Measurements from ENCODE around the gene CLDN6.

The CLDN6 gene

DNA sequence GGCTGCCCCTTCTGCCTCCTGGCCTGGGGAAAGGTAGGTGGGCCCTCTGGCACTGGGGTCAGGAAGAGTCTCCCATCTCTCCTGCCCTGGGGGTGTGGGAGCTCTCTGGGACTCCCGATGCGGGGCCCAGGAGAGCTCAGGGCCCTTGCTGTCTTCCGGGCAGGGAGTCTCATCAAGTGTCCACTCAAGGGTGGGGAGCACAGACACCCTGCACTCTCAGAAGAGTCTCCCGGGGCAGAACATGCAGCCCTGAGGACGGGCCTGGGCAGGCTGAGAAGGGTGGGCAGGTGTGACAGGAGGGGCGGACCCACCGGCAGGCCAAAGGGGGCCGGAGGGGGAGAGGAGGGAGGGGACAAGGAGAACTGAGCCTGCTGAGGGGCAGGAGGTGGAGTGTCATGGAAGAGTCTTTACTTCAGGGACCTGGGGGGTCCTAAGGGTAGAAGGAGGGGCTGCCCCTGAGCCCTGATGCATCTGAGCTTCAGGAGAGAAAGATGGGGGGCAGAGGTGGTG, 29.3 kb downstream of the CLDN6 start:
- Histone ChIP-seq H3K9ac (ENCODE audit: low read depth in 1 of 2, low read length in 2 of 2) (no peak overlapping the region), H3K27ac (ENCODE audit: low read depth in 2 of 2, low read length in 2 of 2) (no peak overlapping the region), H3K9me3 (ENCODE audit: control insufficient read depth in 2 of 2, low read length in 2 of 2) (no peaks in the 10 kb centered on the region), H3K27me3 (ENCODE audit: control insufficient read depth in 2 of 2, insufficient read depth in 2 of 2, low read length in 2 of 2) (no peaks in the 10 kb centered on the region), H3K4me1 (ENCODE audit: control insufficient read depth in 2 of 2, insufficient read depth in 2 of 2, low read length in 2 of 2) (peaks cover 13 to 14% of the 10 kb centered on the region in 2 donors), H3K4me3 (ENCODE audit: low read length in 2 of 2) (no peak overlapping the region), H3K36me3 (ENCODE audit: control insufficient read depth in 2 of 2, insufficient read depth in 2 of 2, low read length in 2 of 2) (no peaks in the 10 kb centered on the region)

DNA sequence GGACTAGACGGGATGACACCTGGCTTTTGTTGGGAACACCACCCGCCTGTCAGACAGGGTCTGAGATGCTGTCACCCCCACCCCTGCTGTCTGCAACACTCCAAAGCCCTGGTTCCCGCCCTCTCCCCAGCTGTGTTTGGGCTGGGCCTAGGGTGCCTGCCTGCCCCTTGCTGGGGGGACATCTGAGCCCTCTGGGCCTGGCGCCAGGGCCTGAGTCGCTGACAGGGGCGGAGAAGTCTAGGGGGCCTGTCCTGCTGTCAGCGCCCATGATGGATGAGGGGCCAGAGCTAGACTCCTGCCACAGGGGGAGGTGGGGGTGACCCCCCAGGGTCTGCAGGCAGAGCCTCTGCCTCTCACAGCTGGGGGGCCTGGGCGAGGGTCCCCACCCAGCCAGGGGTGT, 30.1 kb downstream of the CLDN6 start:
- no peaks in the 10 kb centered on the region for H3K9me3 ChIP-seq (ENCODE audit: control insufficient read depth in 2 of 2, low read length in 2 of 2)
- H3K4me3 ChIP-seq (ENCODE audit: low read length in 2 of 2) = no peak overlapping the region
- H3K27ac ChIP-seq (ENCODE audit: low read depth in 2 of 2, low read length in 2 of 2) = no peak overlapping the region
- no peak overlapping the region for H3K9ac ChIP-seq (ENCODE audit: low read depth in 1 of 2, low read length in 2 of 2)
- H3K36me3 ChIP-seq (ENCODE audit: control insufficient read depth in 2 of 2, insufficient read depth in 2 of 2, low read length in 2 of 2) = no peaks in the 10 kb centered on the region
- H3K27me3 ChIP-seq (ENCODE audit: control insufficient read depth in 2 of 2, insufficient read depth in 2 of 2, low read length in 2 of 2) = no peaks in the 10 kb centered on the region
- peaks cover 13 to 14% of the 10 kb centered on the region in 2 donors for H3K4me1 ChIP-seq (ENCODE audit: control insufficient read depth in 2 of 2, insufficient read depth in 2 of 2, low read length in 2 of 2)

DNA sequence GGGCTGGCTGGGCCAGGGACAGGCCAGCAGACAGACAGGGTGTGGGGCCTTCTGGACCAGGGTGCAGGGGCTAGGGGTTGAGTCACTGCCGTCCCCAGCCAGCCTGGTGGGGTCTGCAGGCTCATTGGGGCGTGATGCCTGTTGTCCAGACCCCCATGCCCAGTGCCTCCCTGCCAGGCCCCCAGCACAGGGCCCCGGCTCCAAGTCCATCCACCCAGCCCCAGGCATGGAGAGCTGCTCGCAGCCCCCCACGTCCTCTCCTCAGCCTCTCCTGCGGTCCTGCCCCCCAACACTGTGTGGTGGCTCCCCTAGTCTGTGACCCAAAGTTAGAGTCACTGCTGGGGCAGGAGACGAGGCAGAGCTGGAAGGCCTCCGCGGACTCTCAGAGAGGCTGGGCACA, 30.7 kb downstream of the CLDN6 start:
- H3K27ac ChIP-seq (ENCODE audit: low read depth in 2 of 2, low read length in 2 of 2) = no peak overlapping the region
- no peaks in the 10 kb centered on the region for H3K36me3 ChIP-seq (ENCODE audit: control insufficient read depth in 2 of 2, insufficient read depth in 2 of 2, low read length in 2 of 2)
- no peaks in the 10 kb centered on the region for H3K27me3 ChIP-seq (ENCODE audit: control insufficient read depth in 2 of 2, insufficient read depth in 2 of 2, low read length in 2 of 2)
- H3K9ac ChIP-seq (ENCODE audit: low read depth in 1 of 2, low read length in 2 of 2) = no peak overlapping the region
- H3K4me3 ChIP-seq (ENCODE audit: low read length in 2 of 2) = no peak overlapping the region
- H3K9me3 ChIP-seq (ENCODE audit: control insufficient read depth in 2 of 2, low read length in 2 of 2) = no peaks in the 10 kb centered on the region
- H3K4me1 ChIP-seq (ENCODE audit: control insufficient read depth in 2 of 2, insufficient read depth in 2 of 2, low read length in 2 of 2) = peaks cover 13 to 14% of the 10 kb centered on the region in 2 donors

DNA sequence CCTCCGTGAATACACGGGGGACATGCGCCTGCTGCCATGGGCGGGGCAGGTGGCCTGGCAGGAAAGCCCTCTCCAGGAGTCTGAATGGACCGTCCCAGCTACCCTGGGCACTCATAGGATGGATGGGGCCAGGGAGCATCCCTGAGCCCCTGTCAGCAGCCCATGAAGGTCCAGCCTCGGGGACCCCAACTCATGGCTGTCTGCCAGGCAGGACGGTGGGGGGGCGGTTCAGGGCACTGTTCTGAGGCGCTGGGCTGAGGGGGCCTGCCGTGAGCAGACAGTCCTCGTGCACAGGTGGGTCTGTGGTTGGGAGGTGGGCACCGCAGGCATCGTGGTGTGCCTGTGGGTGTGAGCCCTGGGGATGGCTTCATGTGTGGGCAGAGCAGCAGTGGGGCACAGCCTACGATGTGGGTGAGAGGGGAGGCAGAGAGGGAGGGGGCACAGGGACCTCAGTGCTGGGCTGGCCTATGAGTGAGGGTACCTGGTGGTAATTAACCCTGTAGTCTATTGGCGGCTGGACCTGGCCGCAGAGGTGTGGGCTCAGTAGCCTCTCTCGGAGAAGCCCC, 31.3 kb downstream of the CLDN6 start:
- Histone ChIP-seq H3K9ac (ENCODE audit: low read depth in 1 of 2, low read length in 2 of 2) (no peak overlapping the region), H3K27ac (ENCODE audit: low read depth in 2 of 2, low read length in 2 of 2) (no peak overlapping the region)

DNA sequence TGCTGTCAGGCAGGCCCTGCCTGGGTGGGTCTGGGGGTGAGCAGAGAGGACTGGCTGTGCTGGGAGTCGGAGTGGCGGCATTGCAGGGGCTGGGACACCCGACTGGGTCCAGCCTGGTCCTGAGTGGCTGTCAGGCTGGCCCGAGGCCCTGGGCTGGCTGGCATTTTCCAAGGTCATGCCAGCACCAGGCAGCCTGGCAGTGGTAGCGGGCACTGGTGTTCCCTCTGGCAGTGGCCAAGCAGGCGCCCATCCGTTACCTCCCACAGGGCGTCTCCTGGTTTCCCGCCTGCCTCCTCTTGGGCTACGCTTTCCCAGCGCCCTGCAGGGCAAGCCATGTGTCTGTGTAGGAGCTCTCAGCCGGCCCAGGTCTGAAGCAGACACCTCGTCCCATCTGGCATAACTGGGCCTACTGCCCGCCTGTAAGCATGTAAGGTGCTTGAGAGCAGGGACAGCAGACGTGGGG, 32.1 kb downstream of the CLDN6 start:
- Histone ChIP-seq H3K27me3 (ENCODE audit: control insufficient read depth in 2 of 2, insufficient read depth in 2 of 2, low read length in 2 of 2) (no peaks in the 10 kb centered on the region), H3K9ac (ENCODE audit: low read depth in 1 of 2, low read length in 2 of 2) (no peak overlapping the region), H3K27ac (ENCODE audit: low read depth in 2 of 2, low read length in 2 of 2) (no peak overlapping the region), H3K4me1 (ENCODE audit: control insufficient read depth in 2 of 2, insufficient read depth in 2 of 2, low read length in 2 of 2) (peaks cover 6 to 7% of the 10 kb centered on the region in 2 donors), H3K36me3 (ENCODE audit: control insufficient read depth in 2 of 2, insufficient read depth in 2 of 2, low read length in 2 of 2) (no peaks in the 10 kb centered on the region), H3K4me3 (ENCODE audit: low read length in 2 of 2) (no peak overlapping the region), H3K9me3 (ENCODE audit: control insufficient read depth in 2 of 2, low read length in 2 of 2) (no peaks in the 10 kb centered on the region)

More for the DNA sequence above, 31.3 kb downstream of the CLDN6 start:
- Histone ChIP-seq H3K4me3 (ENCODE audit: low read length in 2 of 2) (no peak overlapping the region), H3K27me3 (ENCODE audit: control insufficient read depth in 2 of 2, insufficient read depth in 2 of 2, low read length in 2 of 2) (no peaks in the 10 kb centered on the region), H3K36me3 (ENCODE audit: control insufficient read depth in 2 of 2, insufficient read depth in 2 of 2, low read length in 2 of 2) (no peaks in the 10 kb centered on the region), H3K4me1 (ENCODE audit: control insufficient read depth in 2 of 2, insufficient read depth in 2 of 2, low read length in 2 of 2) (peaks cover 12% of the 10 kb centered on the region in 2 donors), H3K9me3 (ENCODE audit: control insufficient read depth in 2 of 2, low read length in 2 of 2) (no peaks in the 10 kb centered on the region)

DNA sequence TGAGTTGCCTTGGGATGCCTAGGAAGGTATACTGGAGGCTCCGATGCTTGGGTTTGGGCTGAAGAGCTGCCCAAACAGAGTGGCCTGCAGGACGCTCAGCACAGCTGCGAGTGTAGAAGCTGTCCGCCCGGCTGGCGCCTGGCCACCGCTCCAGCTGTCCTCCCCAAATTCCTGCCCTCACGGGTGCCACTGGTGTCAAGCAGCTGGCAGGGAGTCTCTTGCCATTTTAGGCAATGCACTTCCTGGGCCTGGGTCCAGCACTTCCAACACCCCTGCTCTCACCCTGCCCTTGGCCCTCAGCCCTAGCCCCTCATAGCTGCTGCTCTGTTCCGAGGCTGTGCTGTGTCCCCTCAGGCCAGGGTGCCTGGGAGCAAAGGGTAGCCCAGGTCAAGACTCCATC, 32.5 kb downstream of the CLDN6 start:
- Histone ChIP-seq H3K27me3 (ENCODE audit: control insufficient read depth in 2 of 2, insufficient read depth in 2 of 2, low read length in 2 of 2) (no peaks in the 10 kb centered on the region), H3K27ac (ENCODE audit: low read depth in 2 of 2, low read length in 2 of 2) (no peak overlapping the region), H3K9me3 (ENCODE audit: control insufficient read depth in 2 of 2, low read length in 2 of 2) (no peaks in the 10 kb centered on the region), H3K4me1 (ENCODE audit: control insufficient read depth in 2 of 2, insufficient read depth in 2 of 2, low read length in 2 of 2) (peaks cover 5 to 7% of the 10 kb centered on the region in 2 donors), H3K36me3 (ENCODE audit: control insufficient read depth in 2 of 2, insufficient read depth in 2 of 2, low read length in 2 of 2) (no peaks in the 10 kb centered on the region), H3K4me3 (ENCODE audit: low read length in 2 of 2) (no peak overlapping the region), H3K9ac (ENCODE audit: low read depth in 1 of 2, low read length in 2 of 2) (no peak overlapping the region)

DNA sequence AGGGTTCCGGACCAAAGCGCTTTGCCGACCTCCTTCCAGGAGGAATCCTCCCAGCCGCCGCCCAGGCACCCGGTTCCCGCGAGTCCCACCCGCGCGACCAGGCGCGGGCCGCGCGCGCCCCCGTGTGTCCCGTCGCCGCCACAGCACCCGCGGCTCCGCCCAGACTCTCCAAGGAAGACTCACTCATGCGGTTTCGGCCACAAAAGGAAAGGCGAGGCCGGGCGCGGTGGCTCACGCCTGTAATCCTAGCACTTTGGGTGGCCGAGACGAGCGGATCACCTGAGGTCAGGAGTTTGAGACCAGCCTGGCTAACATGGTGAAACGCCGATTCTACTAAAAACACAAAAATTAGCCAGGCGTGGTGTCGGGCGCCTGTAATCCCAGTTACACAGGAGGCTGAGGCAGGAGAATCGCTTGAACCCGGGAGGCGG, 34.3 kb downstream of the CLDN6 start:
- H3K9ac ChIP-seq (ENCODE audit: low read depth in 1 of 2, low read length in 2 of 2) = peak overlapping the region in 1 of 2 donors; percentile 43

DNA sequence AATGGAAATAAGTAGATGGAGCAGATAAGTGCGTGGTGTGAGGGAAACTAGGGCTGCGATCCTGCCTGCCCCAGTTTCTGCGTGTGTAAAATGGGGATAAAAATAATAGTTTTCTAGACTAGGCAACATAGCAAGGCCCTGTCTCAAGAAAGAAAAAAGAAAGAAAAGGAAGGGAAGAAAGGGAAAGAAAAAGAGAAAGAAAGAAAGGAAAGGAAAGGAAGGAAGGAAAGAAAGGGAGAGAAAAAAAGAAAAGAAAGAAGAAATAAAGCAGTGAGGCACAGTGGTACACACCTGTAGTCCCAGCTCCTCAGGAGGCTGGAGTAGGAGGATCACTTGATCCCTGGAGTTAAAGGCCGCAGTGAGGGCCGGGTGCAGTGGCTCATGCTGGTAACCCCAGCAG, 35.6 kb downstream of the CLDN6 start:
- Histone ChIP-seq H3K4me3 (ENCODE audit: low read length in 2 of 2) (no peak overlapping the region), H3K9ac (ENCODE audit: low read depth in 1 of 2, low read length in 2 of 2) (no peak overlapping the region), H3K4me1 (ENCODE audit: control insufficient read depth in 2 of 2, insufficient read depth in 2 of 2, low read length in 2 of 2) (peaks cover 12 to 18% of the 10 kb centered on the region in 2 donors), H3K36me3 (ENCODE audit: control insufficient read depth in 2 of 2, insufficient read depth in 2 of 2, low read length in 2 of 2) (no peaks in the 10 kb centered on the region), H3K27me3 (ENCODE audit: control insufficient read depth in 2 of 2, insufficient read depth in 2 of 2, low read length in 2 of 2) (no peaks in the 10 kb centered on the region), H3K27ac (ENCODE audit: low read depth in 2 of 2, low read length in 2 of 2) (no peak overlapping the region), H3K9me3 (ENCODE audit: control insufficient read depth in 2 of 2, low read length in 2 of 2) (no peaks in the 10 kb centered on the region)

More for the DNA sequence above, 34.3 kb downstream of the CLDN6 start:
- peak overlapping the region in 1 of 2 donors; percentile 31 for H3K4me3 ChIP-seq (ENCODE audit: low read length in 2 of 2)
- H3K27me3 ChIP-seq (ENCODE audit: control insufficient read depth in 2 of 2, insufficient read depth in 2 of 2, low read length in 2 of 2) = no peaks in the 10 kb centered on the region
- no peaks in the 10 kb centered on the region for H3K36me3 ChIP-seq (ENCODE audit: control insufficient read depth in 2 of 2, insufficient read depth in 2 of 2, low read length in 2 of 2)
- no peaks in the 10 kb centered on the region for H3K9me3 ChIP-seq (ENCODE audit: control insufficient read depth in 2 of 2, low read length in 2 of 2)
- H3K27ac ChIP-seq (ENCODE audit: low read depth in 2 of 2, low read length in 2 of 2) = no peak overlapping the region
- peaks cover 12% of the 10 kb centered on the region in 2 donors for H3K4me1 ChIP-seq (ENCODE audit: control insufficient read depth in 2 of 2, insufficient read depth in 2 of 2, low read length in 2 of 2)

DNA sequence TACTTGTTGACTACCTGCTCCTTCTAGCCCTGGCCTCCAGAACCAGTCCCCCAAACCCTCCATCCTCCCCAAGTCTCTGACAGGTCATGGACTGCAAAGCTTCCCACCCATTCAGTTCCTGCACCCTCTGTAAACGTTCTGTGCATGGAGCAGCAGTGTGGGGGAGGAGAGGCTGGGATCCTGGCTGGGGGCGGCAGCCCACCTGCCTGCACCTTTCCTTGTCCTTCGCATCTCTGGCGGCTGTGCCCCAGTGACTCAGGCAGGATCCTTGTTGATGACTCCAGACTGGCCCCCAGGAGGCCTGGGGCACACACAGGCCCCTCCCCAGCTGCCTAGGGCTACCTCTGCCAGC, 36.1 kb downstream of the CLDN6 start:
- Histone ChIP-seq H3K9me3 (ENCODE audit: control insufficient read depth in 2 of 2, low read length in 2 of 2) (no peaks in the 10 kb centered on the region), H3K4me1 (ENCODE audit: control insufficient read depth in 2 of 2, insufficient read depth in 2 of 2, low read length in 2 of 2) (peaks cover 12 to 19% of the 10 kb centered on the region in 2 donors), H3K36me3 (ENCODE audit: control insufficient read depth in 2 of 2, insufficient read depth in 2 of 2, low read length in 2 of 2) (no peaks in the 10 kb centered on the region), H3K9ac (ENCODE audit: low read depth in 1 of 2, low read length in 2 of 2) (no peak overlapping the region), H3K4me3 (ENCODE audit: low read length in 2 of 2) (no peak overlapping the region), H3K27ac (ENCODE audit: low read depth in 2 of 2, low read length in 2 of 2) (no peak overlapping the region), H3K27me3 (ENCODE audit: control insufficient read depth in 2 of 2, insufficient read depth in 2 of 2, low read length in 2 of 2) (no peaks in the 10 kb centered on the region)

DNA sequence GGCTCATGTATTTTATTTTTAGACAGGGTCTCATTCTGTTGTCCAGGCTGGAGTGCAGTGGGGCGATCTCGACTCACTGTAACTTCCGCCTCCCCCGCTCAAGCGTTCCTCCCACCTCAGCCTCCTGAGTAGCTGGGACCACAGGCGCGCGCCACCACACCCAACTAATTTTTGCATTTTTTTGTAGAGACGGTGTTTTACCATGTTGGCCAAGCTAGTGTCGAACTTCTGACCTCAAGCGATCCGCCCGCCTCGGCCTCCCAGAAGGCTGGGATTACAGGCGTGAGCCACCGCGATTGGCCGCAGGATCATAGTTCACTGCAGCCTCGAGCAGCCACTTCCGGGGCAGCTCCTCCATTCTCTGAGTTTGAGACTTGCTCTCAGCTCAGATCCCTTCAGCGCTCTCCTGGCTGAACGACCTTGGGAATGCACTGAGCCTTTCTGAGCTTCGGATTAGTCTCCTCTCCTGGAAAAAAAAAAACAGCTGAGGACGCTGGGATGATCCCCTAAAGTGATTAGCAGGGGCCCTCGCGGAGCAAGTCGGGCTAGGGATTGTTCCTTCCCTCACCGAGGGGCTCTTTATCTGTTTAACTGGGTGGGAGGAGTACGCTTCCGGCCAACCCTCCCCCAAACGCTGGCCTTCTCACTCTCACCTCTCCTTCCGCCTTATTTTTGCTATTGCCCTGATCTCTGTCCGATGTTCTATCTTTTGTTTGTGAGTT, 36.6 kb downstream of the CLDN6 start:
- peak overlapping the region in 1 of 2 donors; percentile 84 for H3K9ac ChIP-seq (ENCODE audit: low read depth in 1 of 2, low read length in 2 of 2)
- no peaks in the 10 kb centered on the region for H3K36me3 ChIP-seq (ENCODE audit: control insufficient read depth in 2 of 2, insufficient read depth in 2 of 2, low read length in 2 of 2)
- H3K4me1 ChIP-seq (ENCODE audit: control insufficient read depth in 2 of 2, insufficient read depth in 2 of 2, low read length in 2 of 2) = peaks cover 12 to 19% of the 10 kb centered on the region in 2 donors
- H3K27ac ChIP-seq (ENCODE audit: low read depth in 2 of 2, low read length in 2 of 2) = no peak overlapping the region
- no peaks in the 10 kb centered on the region for H3K9me3 ChIP-seq (ENCODE audit: control insufficient read depth in 2 of 2, low read length in 2 of 2)
- H3K4me3 ChIP-seq (ENCODE audit: low read length in 2 of 2) = peak overlapping the region; percentile 73 to 87
- H3K27me3 ChIP-seq (ENCODE audit: control insufficient read depth in 2 of 2, insufficient read depth in 2 of 2, low read length in 2 of 2) = no peaks in the 10 kb centered on the region
